Sigmoid colon (tissue), 7 donors: ENCODE measurements around the gene CELF1. TPM values are rescaled to one million over a fixed set of nuclear protein-coding genes. Genes with fewer than 3 reads are reported as not detected.

Source experiments
- DNase-seq: peaks from one replicate; pipeline ENCODE4 v3.0.0-alpha.2; 2019
- H3K27ac ChIP-seq, 4 donors: fragments of 200-600 bp; sonication (generic); one replicate each; pipeline ENCODE4 v1.5.1; 2016 to 2019; ENCODE audit warnings: mild to moderate bottlenecking in 1 of 4
- H3K27me3 ChIP-seq, 3 donors: fragments of 200-600 bp; sonication (generic); one replicate each; pipeline ENCODE4 v1.5.1; 2019; ENCODE audit warnings: mild to moderate bottlenecking in 1 of 3
- H3K36me3 ChIP-seq, 4 donors: fragments of 200-600 bp; sonication (generic); one replicate each; pipeline ENCODE4 v1.5.1; 2016 to 2019
- H3K4me1 ChIP-seq, 4 donors: fragments of 200-600 bp; sonication (generic); one replicate each; pipeline ENCODE4 v1.5.1; 2017 to 2019
- H3K4me3 ChIP-seq, 4 donors: fragments of 200-600 bp; sonication (generic); one replicate each; pipeline ENCODE4 v1.5.1; 2017 to 2019; ENCODE audit warnings: mild to moderate bottlenecking in 2 of 4, moderate library complexity in 1 of 4
- H3K9me3 ChIP-seq, 4 donors: fragments of 200-600 bp in 3 of 4; sonication (generic) in 3 of 4; one replicate each; pipeline versions ENCODE4 v1.5.1 to v1.6.1; 2013 to 2019
- EP300 ChIP-seq, 4 donors: sonication (generic); formaldehyde crosslinking; IDR thresholded peaks; one replicate each; pipeline ENCODE4 v1.6.1; 2017; ENCODE audit warnings: antibody characterized with exemption in 4 of 4
- POLR2A ChIP-seq, 2 donors: fragments of 450-650 bp; IDR thresholded peaks; one replicate each; pipeline ENCODE4 v1.6.1; 2016; ENCODE audit warnings: antibody characterized with exemption in 2 of 2, mild to moderate bottlenecking in 2 of 2, moderate library complexity in 2 of 2
- POLR2AphosphoS5 ChIP-seq, 4 donors: sonication (generic); formaldehyde crosslinking; IDR thresholded peaks; one replicate each; pipeline ENCODE4 v1.6.1; 2017; ENCODE audit warnings: antibody characterized with exemption in 4 of 4
- WGBS, 2 donors: extraction: QIAGEN DNeasy Blood & Tissue Kit; methylation state at CpG; one replicate each; pipeline ENCODE4 v1.1.7; 2013; 5-methylcytosine and 5-hydroxymethylcytosine counted together
- intact Hi-C: fragments of 100-400 bp; cut with DNase I; formaldehyde crosslinking; loops from one replicate; pipeline ENCODE4 v1.15.1; 2023
- polyA plus RNA-seq, 3 donors: library from polyadenylated mRNA; stranded (reverse); fragments of 200-250 nt; gene quantifications; one replicate each; pipeline ENCODE4 v1.2.3, GENCODE V29; 2013
- total RNA-seq, 4 donors: library from RNA; depleted of rRNA; stranded (reverse); fragments of >200 nt; gene quantifications; one replicate each; pipeline ENCODE4 v1.1.0, GENCODE V29; 2016
- TF ChIP-seq, protein P1 (sequence below), 4 experiments: fragments of 450-650 bp in 3 of 4; fragments of 200-600 bp in 1 of 4; IDR thresholded peaks; one replicate each; pipeline ENCODE4 v1.5.1; 2016 to 2019; ENCODE audit warnings: antibody characterized with exemption in 4 of 4, mild to moderate bottlenecking in 3 of 4, moderate library complexity in 2 of 4
- donor health status: healthy with polysubstance abuse.
- donor health status: Bipolar disorder and iron deficiency.
- donor health status: healthy.

The CELF1 gene
- total RNA-seq (100 to 1,000 TPM in 3 of 4 donors, 10 to 100 TPM in 1; 87.2 to 188 (median 114) TPM), polyA plus RNA-seq (10 to 100 TPM in 2 of 3 donors, 1 to 10 TPM in 1; 9.0 to 45.7 (median 14.1) TPM)

DNA sequence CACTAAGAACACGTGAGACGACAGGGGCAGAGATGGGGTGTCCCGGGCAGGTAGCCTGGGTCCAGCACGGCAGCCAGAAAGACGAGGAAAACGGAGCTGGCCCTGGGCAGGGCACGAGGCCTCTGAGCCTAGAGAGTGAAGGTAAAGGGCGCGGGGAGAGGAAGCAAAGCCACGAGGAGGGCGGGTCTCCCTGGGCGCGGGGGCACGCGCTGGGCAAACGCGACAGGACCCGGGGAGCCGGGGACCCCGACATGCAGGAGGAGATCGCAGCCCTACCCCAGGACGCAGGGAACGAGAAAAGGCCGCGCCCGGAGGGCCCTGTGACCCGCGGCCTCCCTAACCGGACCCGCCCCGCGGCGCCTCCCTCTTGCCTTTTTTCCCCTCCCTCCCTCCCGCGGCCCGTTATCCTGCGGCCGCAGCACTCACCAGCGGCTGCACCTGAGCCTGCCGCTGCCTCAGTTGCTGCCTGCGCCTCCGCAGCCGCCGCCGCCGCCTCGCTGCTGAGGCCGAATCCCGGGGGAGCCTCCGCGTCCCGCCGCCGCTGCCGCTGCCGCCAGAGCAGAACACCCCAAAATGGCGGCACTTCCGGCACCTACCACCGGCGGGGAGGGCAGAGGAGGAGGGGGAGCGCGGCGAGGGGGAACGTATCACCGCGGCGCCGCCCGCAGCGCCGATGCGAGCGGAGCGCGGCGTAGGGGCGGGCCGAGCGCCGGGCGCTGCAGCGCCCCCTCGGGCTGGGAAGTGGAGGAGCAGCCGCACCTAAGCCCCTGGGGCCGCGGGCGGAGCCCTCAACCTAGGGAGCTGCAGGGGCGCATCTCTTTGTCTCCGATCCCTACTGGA lies at the start of gene CELF1:
TSS of gene CELF1 (minus strand) at position 567 of the 840 bp plus-strand sequence. CDS start 53,609 bp downstream, outside the sequence.
- H3K4me1 ChIP-seq = peaks cover 0 to 50% (median 35%) of the 10 kb centered on the region in 4 donors
- intact Hi-C loops = loop anchor here (2.0 to 5.0 kb wide), 3 partner anchors 35 to 126 kb away; partner anchors contain the start of gene PSMC3

DNA sequence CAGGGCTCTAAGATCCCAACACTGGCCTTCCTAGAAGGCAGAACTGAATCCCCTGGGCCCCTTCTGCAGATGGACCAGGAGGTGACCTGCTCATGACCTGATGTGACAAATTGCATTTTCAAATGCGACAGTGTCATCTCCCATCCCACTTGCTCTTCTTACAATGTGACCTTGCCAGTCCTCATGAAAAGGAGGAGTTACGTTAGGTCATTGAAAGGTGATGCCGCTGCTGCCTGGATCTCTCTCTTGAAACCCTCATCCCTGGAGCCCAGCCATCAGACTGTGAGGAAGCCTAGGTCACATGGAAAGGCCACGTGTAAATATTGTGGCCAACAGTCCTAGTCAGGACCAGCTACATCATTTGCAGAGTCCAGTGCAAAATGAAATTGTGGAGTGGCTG lies 47.0 kb upstream of the CELF1 start:
- intact Hi-C loops = no loop called here
- H3K27ac ChIP-seq = no peak overlapping the region
- 85 to 87% methylated on average over 4 of the region's 4 CpGs for WGBS, 2 donors

More for the DNA sequence above, at the start of gene CELF1:
- Histone ChIP-seq H3K9me3 (no peaks in the 10 kb centered on the region), H3K4me3 (peak within 1 kb of the TSS; percentile 85 to 97 (median 94)), H3K27me3 (no peaks in the 10 kb centered on the region), H3K36me3 (no peaks in the 10 kb centered on the region), H3K27ac (peak within 1 kb of the TSS; percentile 87 to 95 (median 94))
- TF ChIP-seq, protein P1, sequence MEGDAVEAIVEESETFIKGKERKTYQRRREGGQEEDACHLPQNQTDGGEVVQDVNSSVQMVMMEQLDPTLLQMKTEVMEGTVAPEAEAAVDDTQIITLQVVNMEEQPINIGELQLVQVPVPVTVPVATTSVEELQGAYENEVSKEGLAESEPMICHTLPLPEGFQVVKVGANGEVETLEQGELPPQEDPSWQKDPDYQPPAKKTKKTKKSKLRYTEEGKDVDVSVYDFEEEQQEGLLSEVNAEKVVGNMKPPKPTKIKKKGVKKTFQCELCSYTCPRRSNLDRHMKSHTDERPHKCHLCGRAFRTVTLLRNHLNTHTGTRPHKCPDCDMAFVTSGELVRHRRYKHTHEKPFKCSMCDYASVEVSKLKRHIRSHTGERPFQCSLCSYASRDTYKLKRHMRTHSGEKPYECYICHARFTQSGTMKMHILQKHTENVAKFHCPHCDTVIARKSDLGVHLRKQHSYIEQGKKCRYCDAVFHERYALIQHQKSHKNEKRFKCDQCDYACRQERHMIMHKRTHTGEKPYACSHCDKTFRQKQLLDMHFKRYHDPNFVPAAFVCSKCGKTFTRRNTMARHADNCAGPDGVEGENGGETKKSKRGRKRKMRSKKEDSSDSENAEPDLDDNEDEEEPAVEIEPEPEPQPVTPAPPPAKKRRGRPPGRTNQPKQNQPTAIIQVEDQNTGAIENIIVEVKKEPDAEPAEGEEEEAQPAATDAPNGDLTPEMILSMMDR (IDR thresholded peaks at IDR 0.05) = peak; percentile 26 to 95 (median 62)
- TF ChIP-seq POLR2A (IDR thresholded peaks at IDR 0.05) (peak in 1 of 2 donors; percentile 36), POLR2AphosphoS5 (IDR thresholded peaks at IDR 0.05) (peak; percentile 71 to 90 (median 81)), EP300 (IDR thresholded peaks at IDR 0.05) (no peak)
- peak; percentile 95 for DNase-seq
- WGBS, 2 donors = 1% methylated on average over 89 of the region's 89 CpGs

DNA sequence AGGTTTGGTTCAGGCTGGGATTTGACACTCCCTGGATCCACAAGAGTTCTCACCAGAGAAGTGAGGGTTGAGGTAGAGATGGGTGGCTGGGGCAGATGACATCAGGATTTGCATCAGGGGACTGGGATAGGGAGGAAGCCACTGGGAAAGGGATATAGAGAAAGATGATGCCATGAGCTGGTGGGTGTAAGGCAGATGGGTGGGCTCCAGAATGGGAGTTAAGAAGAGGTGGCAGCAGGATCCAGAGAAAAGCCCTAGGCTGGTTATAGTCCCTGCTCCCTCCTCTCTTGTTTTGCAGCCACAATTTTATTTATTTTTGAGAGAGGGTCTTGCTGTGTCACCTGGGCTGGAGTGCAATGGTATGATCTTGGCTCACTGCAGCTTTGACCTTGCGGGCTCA lies 43.0 kb upstream of the CELF1 start:
- H3K4me1 ChIP-seq = peaks cover 0 to 15% (median 12%) of the 10 kb centered on the region in 4 donors
- peaks cover 15 to 44% (median 42%) of the 10 kb centered on the region in 3 donors for H3K27me3 ChIP-seq
- no peak for DNase-seq
- no peak for TF ChIP-seq POLR2A (IDR thresholded peaks at IDR 0.05)
- TF ChIP-seq, protein P1 (IDR thresholded peaks at IDR 0.05) = no peak
- no peak for TF ChIP-seq EP300 (IDR thresholded peaks at IDR 0.05)
- no peak for TF ChIP-seq POLR2AphosphoS5 (IDR thresholded peaks at IDR 0.05)
- intact Hi-C loops = no loop called here
- no peak overlapping the region for H3K4me3 ChIP-seq
- no peaks in the 10 kb centered on the region for H3K36me3 ChIP-seq
- 95 to 98% methylated on average over 1 of the region's 1 CpG for WGBS, 2 donors
- no peaks in the 10 kb centered on the region for H3K9me3 ChIP-seq
- no peak overlapping the region for H3K27ac ChIP-seq

More for the DNA sequence above, 47.0 kb upstream of the CELF1 start:
- no peak for TF ChIP-seq EP300 (IDR thresholded peaks at IDR 0.05)
- no peak for TF ChIP-seq POLR2AphosphoS5 (IDR thresholded peaks at IDR 0.05)
- peak; percentile 44 for DNase-seq
- no peak overlapping the region for H3K4me3 ChIP-seq
- H3K36me3 ChIP-seq = no peaks in the 10 kb centered on the region
- H3K27me3 ChIP-seq = peaks cover 0 to 11% (median 6%) of the 10 kb centered on the region in 3 donors
- no peaks in the 10 kb centered on the region for H3K9me3 ChIP-seq
- no peaks in the 10 kb centered on the region for H3K4me1 ChIP-seq

DNA sequence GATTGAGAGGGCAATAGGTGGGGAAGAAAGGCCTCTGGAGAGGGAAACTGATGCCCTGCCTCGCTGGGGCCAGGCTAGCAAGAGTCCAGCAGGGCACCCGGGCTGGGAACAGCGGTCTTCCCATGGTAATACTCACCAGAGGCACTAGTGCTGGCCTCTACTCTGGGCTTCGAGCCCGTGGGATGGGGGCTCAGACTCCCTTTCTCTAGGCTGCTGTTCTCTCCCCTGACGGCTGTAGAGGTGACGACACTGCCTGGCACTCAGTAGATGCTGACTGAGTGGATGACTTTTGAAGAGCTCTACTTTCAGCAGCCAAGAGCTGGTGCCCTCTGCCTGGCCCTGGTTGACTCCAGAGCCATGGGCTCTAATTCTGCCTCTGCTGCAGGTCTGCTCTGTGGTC lies 42.1 kb upstream of the CELF1 start:
- peaks cover 15 to 52% (median 50%) of the 10 kb centered on the region in 3 donors for H3K27me3 ChIP-seq
- intact Hi-C loops = no loop called here
- TF ChIP-seq POLR2A (IDR thresholded peaks at IDR 0.05) = no peak
- TF ChIP-seq POLR2AphosphoS5 (IDR thresholded peaks at IDR 0.05) = no peak
- TF ChIP-seq EP300 (IDR thresholded peaks at IDR 0.05) = no peak
- TF ChIP-seq, protein P1 (IDR thresholded peaks at IDR 0.05) = no peak
- WGBS, 2 donors = 73% methylated on average over 7 of the region's 7 CpGs
- H3K4me3 ChIP-seq = no peak overlapping the region
- no peaks in the 10 kb centered on the region for H3K36me3 ChIP-seq
- no peaks in the 10 kb centered on the region for H3K9me3 ChIP-seq
- peaks cover 0 to 18% (median 13%) of the 10 kb centered on the region in 4 donors for H3K4me1 ChIP-seq
- no peak overlapping the region for H3K27ac ChIP-seq
- no peak for DNase-seq
